HepG2 (cell line): ENCODE results near the gene PSMB9. TPM values are rescaled to one million over a fixed set of nuclear protein-coding genes. Genes with fewer than 3 reads are reported as not detected.
A peak's percentile ranks its signal among the peaks of the same experiment; 100 is the strongest.

Experiments
- HOXA3 ChIP-seq: sonication (generic); formaldehyde crosslinking; IDR thresholded peaks from 2 replicates; pipeline ENCODE4 v1.5.0; 2020; ENCODE audit warnings: missing genetic modification reagents
- MAFG ChIP-seq: sonication (generic); formaldehyde crosslinking; IDR thresholded peaks from 2 replicates; pipeline ENCODE4 v1.5.1; 2020; ENCODE audit warnings: mild to moderate bottlenecking, missing genetic modification reagents
- MED8 ChIP-seq: sonication (generic); formaldehyde crosslinking; IDR thresholded peaks from 2 replicates; pipeline ENCODE4 v1.8.1; 2023; ENCODE audit warnings: mild to moderate bottlenecking, missing genetic modification reagents; ENCODE audit not compliant: insufficient replicate concordance
- MXI1 ChIP-seq: IDR thresholded peaks from 3 replicates; pipeline ENCODE4 v1.6.1; 2012; ENCODE audit warnings: low read depth, low read length, inconsistent platforms, borderline replicate concordance
- NONO ChIP-seq, 2 experiments: fragments of 450-650 bp in 1 of 2; sonication (generic) in 1 of 2; formaldehyde crosslinking in 1 of 2; IDR thresholded peaks in 1 of 2; conservative IDR thresholded peaks in 1 of 2; 2 replicates each; pipeline versions ENCODE4 v1.6.1 to v1.8.0; 2017 to 2022; ENCODE audit warnings: mild to moderate bottlenecking in 1 of 2, missing genetic modification reagents in 1 of 2, moderate library complexity in 1 of 2
- PLSCR1 ChIP-seq: sonication (generic); formaldehyde crosslinking; IDR thresholded peaks from 2 replicates; pipeline ENCODE4 v1.5.0; 2020; ENCODE audit warnings: missing genetic modification reagents, mild to moderate bottlenecking, borderline replicate concordance
- SSRP1 ChIP-seq: IDR thresholded peaks from 2 replicates; pipeline ENCODE4 v1.6.1; 2016; ENCODE audit warnings: control low read depth
- TGIF2 ChIP-seq: IDR thresholded peaks from 2 replicates; pipeline ENCODE4 v1.6.1; 2016; ENCODE audit warnings: control low read depth, missing compliant biosample characterization
- ZBTB42 ChIP-seq: sonication (generic); formaldehyde crosslinking; IDR thresholded peaks from 2 replicates; pipeline ENCODE4 v1.5.0; 2020; ENCODE audit warnings: mild to moderate bottlenecking, missing genetic modification reagents
- ZBTB7A ChIP-seq: sonication (generic); formaldehyde crosslinking; IDR thresholded peaks from 2 replicates; pipeline ENCODE4 v1.8.0; 2022; ENCODE audit warnings: mild to moderate bottlenecking, missing genetic modification reagents
- ZNF281 ChIP-seq: sonication (generic); formaldehyde crosslinking; IDR thresholded peaks from 2 replicates; pipeline ENCODE4 v1.4.0; 2020; ENCODE audit warnings: missing genetic modification reagents, borderline replicate concordance
- ZNF784 ChIP-seq: sonication (generic); formaldehyde crosslinking; IDR thresholded peaks from 2 replicates; pipeline ENCODE4 v1.5.1; 2020; ENCODE audit warnings: missing genetic modification reagents, mild to moderate bottlenecking, borderline replicate concordance
- ZSCAN21 ChIP-seq: sonication (generic); formaldehyde crosslinking; IDR thresholded peaks from 2 replicates; pipeline ENCODE4 v1.8.0; 2022; ENCODE audit warnings: mild to moderate bottlenecking, missing genetic modification reagents, moderate library complexity, borderline replicate concordance
- polyA plus RNA-seq, 8 experiments: library from polyadenylated mRNA; depleted of rRNA in 3 of 8; stranded (reverse) in 7 of 8; unstranded in 1 of 8; fragments of >200 nt; fragmentation: Illumina TruSeq in 4 of 8; extraction: Trizol in 4 of 8; gene quantifications; 2 replicates each; pipeline versions ENCODE4 v1.2.1 to v1.2.3, GENCODE V29; 2011 to 2016; ENCODE audit warnings: low read depth in 4 of 8, missing spikeins in 1 of 8, mixed read lengths in 1 of 8; ENCODE audit not compliant: insufficient read depth in 1 of 8
- total RNA-seq, 5 experiments: library from RNA; depleted of rRNA; stranded (reverse); fragments of >200 nt; fragmentation: Illumina TruSeq; extraction: Trizol; gene quantifications; 2 replicates each; pipeline ENCODE4 v1.2.3, GENCODE V29; 2016; ENCODE audit warnings: low read depth in 1 of 5
- TF ChIP-seq, protein P1 (sequence below): sonication (generic); formaldehyde crosslinking; IDR thresholded peaks from 2 replicates; pipeline ENCODE4 v1.4.0; 2020; ENCODE audit warnings: mild to moderate bottlenecking, missing genetic modification reagents
- TF ChIP-seq, protein P2 (sequence below): sonication (generic); formaldehyde crosslinking; IDR thresholded peaks from 2 replicates; pipeline ENCODE4 v1.9.0; 2021; ENCODE audit warnings: missing genetic modification reagents, borderline replicate concordance

Gene PSMB9
- total and polyA plus RNA-seq, 2 of the 13 experiments (the other 11 are each of a cell fraction or from before 2014, with no cell fraction given) = 15.6 to 16.0 TPM

DNA sequence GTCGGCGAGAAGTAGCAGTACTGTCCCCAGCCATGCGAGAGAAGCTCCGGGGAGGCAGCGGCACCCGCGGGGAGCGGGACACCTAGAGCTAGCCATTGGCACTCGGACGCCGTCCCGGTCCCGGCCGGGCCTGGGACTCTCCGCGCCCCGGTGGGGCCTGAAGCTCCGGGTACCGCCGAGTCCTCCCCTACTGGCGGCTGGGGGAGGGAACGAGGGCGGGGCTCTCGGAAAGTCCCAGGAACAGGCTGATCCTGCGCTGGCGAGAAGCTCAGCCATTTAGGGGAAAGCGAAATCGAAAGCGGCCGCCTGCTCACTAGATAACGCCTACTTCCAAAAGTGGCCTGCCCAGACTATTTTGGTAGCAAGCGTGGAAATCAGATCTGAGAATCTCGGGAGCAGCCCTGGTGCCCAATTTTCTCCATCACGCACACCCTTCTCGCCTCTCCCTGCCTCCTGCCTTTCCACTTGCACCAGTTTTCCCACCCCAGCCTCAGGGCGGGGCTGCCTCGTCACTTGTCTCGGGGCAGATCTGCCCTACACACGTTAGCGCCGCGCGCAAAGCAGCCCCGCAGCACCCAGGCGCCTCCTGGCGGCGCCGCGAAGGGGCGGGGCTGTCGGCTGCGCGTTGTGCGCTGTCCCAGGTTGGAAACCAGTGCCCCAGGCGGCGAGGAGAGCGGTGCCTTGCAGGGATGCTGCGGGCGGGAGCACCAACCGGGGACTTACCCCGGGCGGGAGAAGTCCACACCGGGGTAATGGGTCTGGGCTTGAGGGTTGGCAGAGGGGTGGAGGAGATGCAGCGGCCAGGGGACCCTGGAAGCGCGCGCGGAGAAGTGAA lies at the start of gene PSMB9, which contains the start of gene TAP1 (continued):
- TF ChIP-seq ZNF784 (CRISPR knock-in tag) (peak; percentile 53; the same call in 1 of the 2 replicates), ZBTB42 (no peak), MXI1 (peak; percentile 91; the same call in 1 of the 3 replicates), HOXA3 (CRISPR knock-in tag) (peak; percentile 82), ZSCAN21 (CRISPR knock-in tag) (peak; percentile 44), ZNF281 (CRISPR knock-in tag) (peak; percentile 11; the same call in 1 of the 2 replicates), TGIF2 (CRISPR knock-in tag) (peak; percentile 55; the same call in 1 of the 2 replicates), NONO (IDR thresholded peaks at IDR 0.05) (no peak), NONO (CRISPR knock-in tag; conservative IDR thresholded peaks at IDR 0.05) (peak; percentile 67), SSRP1 (CRISPR knock-in tag) (no peak), ZBTB7A (CRISPR knock-in tag) (no peak), MAFG (no peak), PLSCR1 (CRISPR knock-in tag) (no peak), MED8 (CRISPR knock-in tag) (no peak)
- TF ChIP-seq, protein P1, sequence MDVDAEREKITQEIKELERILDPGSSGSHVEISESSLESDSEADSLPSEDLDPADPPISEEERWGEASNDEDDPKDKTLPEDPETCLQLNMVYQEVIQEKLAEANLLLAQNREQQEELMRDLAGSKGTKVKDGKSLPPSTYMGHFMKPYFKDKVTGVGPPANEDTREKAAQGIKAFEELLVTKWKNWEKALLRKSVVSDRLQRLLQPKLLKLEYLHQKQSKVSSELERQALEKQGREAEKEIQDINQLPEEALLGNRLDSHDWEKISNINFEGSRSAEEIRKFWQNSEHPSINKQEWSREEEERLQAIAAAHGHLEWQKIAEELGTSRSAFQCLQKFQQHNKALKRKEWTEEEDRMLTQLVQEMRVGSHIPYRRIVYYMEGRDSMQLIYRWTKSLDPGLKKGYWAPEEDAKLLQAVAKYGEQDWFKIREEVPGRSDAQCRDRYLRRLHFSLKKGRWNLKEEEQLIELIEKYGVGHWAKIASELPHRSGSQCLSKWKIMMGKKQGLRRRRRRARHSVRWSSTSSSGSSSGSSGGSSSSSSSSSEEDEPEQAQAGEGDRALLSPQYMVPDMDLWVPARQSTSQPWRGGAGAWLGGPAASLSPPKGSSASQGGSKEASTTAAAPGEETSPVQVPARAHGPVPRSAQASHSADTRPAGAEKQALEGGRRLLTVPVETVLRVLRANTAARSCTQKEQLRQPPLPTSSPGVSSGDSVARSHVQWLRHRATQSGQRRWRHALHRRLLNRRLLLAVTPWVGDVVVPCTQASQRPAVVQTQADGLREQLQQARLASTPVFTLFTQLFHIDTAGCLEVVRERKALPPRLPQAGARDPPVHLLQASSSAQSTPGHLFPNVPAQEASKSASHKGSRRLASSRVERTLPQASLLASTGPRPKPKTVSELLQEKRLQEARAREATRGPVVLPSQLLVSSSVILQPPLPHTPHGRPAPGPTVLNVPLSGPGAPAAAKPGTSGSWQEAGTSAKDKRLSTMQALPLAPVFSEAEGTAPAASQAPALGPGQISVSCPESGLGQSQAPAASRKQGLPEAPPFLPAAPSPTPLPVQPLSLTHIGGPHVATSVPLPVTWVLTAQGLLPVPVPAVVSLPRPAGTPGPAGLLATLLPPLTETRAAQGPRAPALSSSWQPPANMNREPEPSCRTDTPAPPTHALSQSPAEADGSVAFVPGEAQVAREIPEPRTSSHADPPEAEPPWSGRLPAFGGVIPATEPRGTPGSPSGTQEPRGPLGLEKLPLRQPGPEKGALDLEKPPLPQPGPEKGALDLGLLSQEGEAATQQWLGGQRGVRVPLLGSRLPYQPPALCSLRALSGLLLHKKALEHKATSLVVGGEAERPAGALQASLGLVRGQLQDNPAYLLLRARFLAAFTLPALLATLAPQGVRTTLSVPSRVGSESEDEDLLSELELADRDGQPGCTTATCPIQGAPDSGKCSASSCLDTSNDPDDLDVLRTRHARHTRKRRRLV = no peak; the same call in 1 of the 2 replicates
- TF ChIP-seq, protein P2, sequence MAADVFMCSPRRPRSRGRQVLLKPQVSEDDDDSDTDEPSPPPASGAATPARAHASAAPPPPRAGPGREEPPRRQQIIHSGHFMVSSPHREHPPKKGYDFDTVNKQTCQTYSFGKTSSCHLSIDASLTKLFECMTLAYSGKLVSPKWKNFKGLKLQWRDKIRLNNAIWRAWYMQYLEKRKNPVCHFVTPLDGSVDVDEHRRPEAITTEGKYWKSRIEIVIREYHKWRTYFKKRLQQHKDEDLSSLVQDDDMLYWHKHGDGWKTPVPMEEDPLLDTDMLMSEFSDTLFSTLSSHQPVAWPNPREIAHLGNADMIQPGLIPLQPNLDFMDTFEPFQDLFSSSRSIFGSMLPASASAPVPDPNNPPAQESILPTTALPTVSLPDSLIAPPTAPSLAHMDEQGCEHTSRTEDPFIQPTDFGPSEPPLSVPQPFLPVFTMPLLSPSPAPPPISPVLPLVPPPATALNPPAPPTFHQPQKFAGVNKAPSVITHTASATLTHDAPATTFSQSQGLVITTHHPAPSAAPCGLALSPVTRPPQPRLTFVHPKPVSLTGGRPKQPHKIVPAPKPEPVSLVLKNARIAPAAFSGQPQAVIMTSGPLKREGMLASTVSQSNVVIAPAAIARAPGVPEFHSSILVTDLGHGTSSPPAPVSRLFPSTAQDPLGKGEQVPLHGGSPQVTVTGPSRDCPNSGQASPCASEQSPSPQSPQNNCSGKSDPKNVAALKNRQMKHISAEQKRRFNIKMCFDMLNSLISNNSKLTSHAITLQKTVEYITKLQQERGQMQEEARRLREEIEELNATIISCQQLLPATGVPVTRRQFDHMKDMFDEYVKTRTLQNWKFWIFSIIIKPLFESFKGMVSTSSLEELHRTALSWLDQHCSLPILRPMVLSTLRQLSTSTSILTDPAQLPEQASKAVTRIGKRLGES (CRISPR knock-in tag) = no peak
